ENCODE results near the gene ENTPD8.
"Not testable (repeated sequence)": the region's sequence is repeated elsewhere in the genome, so short reads cannot be mapped to it uniquely, and the experiment has no call there.

The ENTPD8 gene

DNA sequence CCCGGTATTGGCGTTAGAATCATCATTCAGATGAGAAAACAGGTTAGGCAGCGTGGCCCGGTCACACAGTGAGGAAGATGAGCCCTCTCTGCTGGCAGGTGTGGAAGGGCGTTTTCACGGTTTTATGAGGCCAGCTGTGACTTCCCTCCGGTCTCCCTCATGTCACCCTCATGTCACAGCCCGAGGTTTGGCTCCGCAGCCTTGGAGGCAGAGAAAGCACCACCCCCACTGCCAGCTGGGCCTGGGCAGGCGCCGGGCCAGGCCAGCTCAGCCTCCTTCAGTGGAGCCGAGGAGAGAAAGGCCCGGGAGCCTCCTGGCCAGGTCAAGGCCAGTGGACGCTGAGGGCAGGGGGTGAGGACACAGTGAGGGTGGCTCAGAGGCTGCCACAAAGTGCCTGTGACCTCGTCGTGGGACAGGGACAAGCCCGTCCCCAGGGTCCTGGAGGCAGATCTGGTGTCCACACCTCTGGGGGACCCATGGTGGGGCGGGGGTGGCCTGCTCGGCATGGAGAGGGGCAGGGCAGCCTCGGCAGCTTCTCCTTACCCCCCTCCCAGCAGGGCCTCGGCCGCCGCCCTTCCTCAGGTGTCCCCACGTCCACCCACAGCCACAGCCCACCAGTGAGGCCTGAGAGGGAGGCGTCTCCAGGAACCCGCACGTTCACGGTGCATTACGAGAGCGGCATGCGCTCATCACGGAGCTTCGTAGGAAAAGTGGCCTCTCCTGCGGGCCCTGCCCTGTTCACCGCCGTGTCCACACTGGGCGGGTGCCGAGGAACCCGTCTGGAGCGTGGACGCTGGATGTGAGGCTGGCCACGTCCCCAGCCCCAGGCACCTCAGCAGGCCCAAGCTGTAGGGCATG is 50.4 kb downstream of the ENTPD8 start:
- DNase-seq: peak; percentile 91

GRCh38 chr9:137389428-137389746 is 51.8 kb downstream of the ENTPD8 start:
- no peak for DNase-seq

GRCh38 chr9:137388589-137389427 is 52.3 kb downstream of the ENTPD8 start:
- DNase-seq: no peak

- DNase-seq: no peak
These were observed 53.1 kb downstream of the ENTPD8 start for GRCh38 chr9:137387891-137388560.

GRCh38 chr9:137387114-137387890 is 53.9 kb downstream of the ENTPD8 start:
- no peak for DNase-seq

DNA sequence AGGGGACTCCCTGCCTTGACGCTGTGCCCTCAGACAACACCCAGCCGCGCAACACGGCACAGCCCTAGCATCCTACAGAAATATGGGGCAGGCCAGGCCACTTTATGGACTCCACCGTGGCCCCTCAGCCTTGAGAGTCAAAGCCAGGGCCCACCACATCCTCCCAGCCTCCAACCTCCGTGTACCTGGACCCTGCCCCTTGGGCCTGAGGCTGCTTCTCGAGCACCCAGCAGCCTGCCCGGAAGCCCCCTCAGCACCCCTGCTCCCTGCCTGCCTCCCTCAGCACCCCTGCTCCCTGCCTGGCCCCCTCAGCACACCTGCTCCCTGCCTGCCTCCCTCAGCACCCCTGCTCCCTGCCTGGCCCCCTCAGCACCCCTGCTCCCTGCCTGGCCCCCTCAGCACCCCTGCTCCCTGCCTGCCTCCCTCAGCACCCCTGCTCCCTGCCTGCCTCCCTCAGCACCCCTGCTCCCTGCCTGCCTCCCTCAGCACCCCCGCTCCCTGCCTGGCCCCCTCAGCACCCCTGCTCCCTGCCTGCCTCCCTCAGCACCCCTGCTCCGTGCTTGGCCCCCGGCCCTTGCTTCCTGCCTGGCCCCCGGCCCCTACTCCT is 54.5 kb downstream of the ENTPD8 start:
- not testable (repeated sequence) for DNase-seq

GRCh38 chr9:137385061-137385655 is 56.0 kb downstream of the ENTPD8 start:
- no peak for DNase-seq
